Measurements from ENCODE around the gene CALR3.
"Not testable (repeated sequence)": the region's sequence is repeated elsewhere in the genome, so short reads cannot be mapped to it uniquely, and the experiment has no call there.

CALR3 gene, protein sequence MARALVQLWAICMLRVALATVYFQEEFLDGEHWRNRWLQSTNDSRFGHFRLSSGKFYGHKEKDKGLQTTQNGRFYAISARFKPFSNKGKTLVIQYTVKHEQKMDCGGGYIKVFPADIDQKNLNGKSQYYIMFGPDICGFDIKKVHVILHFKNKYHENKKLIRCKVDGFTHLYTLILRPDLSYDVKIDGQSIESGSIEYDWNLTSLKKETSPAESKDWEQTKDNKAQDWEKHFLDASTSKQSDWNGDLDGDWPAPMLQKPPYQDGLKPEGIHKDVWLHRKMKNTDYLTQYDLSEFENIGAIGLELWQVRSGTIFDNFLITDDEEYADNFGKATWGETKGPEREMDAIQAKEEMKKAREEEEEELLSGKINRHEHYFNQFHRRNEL

DNA sequence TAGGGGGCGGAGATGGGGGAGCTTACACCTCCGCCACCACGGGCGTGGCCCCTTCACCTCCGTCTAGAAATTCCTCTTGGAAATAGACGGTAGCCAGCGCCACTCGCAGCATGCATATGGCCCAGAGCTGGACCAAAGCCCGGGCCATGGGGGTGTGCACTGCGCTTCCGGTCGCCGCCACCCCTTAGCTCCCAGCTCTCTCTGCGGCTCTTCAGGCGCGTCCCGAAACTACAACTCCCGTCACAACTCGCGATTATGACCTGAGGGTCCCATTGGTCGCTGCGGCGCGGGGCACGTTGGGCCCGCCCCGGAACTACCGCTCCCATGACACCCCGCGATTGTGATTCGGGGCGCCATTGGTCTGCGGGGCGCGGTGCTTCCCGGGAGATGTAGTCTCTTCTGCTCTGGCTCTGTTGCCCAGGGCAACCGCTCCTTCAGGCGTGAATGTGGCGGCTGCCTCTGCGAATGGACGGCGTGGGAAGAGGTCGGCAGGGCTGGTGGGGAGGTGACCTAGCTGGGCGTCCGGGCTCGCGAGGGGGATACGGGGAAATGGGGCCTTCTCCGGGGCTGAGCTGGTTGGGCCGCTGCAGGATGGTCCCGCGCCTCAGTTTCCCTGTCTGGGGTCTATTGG, at the start of gene CALR3, which contains the start of gene C19orf44:
CALR3 (minus strand) TSS at position 186 of the 631 bp plus-strand sequence; CDS start at position 148, 38 bp downstream.
C19orf44 (plus strand) TSS at position 413 of the 631 bp plus-strand sequence. CDS start 4,399 bp downstream, outside the sequence.
- Histone ChIP-seq H3K4me1 (ENCODE audit: insufficient read depth, low read length) (0 out of 2 replicates have a peak, but pooled peaks cover 4% of the 10 kb centered on the region), H3K36me3 (ENCODE audit: insufficient read depth, low read depth, low read length) (0 out of 2 replicates have a peak, but pooled peaks cover 2% of the 10 kb centered on the region), H3K27ac (ENCODE audit: low read length) (peak within 1 kb of the TSS; percentile 93), H3K4me3 (ENCODE audit: low read length) (peak within 1 kb of the TSS; percentile 97), H3K27me3 (ENCODE audit: insufficient read depth, low read length) (no peaks in the 10 kb centered on the region), H3K9ac (ENCODE audit: low read depth, low read length) (peak within 1 kb of the TSS; percentile 95), H3K9me3 (ENCODE audit: insufficient read depth, low read depth, low read length) (no peaks in the 10 kb centered on the region)

DNA sequence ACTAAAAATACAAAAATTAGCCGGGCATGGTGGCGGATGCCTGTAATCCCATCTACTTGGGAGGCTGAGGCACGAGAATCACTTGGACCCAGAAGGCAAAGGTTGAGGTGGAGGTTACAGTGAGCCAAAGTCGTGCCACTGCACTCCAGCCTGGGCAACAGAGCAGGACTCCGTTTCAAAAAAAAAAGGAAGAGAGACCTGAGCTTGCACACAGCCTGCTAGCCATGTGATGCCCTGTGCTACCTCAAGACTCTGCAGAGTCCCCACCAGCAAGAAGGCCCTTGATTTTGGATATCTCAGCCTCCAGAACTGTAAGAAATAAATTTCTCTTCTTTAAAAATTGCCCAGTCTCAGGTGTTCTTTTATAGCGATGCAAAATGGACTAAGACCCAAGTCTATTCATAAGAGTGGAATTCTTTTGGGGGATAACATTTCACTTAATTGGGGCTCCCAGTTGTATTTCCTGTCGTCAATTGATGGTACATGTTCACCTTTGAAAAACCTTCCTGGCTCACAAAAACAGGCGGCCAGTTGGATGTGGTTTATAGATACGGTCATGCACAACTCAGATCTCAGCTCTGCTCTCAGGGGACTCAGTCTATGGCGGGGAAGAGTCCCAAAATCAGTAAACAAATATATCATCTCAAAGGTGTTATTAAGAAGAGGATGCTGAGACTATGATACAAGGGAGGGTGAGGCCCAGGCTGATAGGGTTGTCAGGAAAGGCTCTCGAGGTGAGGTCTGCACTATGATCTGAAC, 48.7 kb upstream of the CALR3 start:
- no peak overlapping the region for H3K9ac ChIP-seq (ENCODE audit: low read depth, low read length)
- no peak overlapping the region for H3K4me3 ChIP-seq (ENCODE audit: low read length)
- H3K27ac ChIP-seq (ENCODE audit: low read length) = no peak overlapping the region
- H3K36me3 ChIP-seq (ENCODE audit: insufficient read depth, low read depth, low read length) = peaks cover 17% of the 10 kb centered on the region
- no peaks in the 10 kb centered on the region for H3K9me3 ChIP-seq (ENCODE audit: insufficient read depth, low read depth, low read length)
- no peaks in the 10 kb centered on the region for H3K27me3 ChIP-seq (ENCODE audit: insufficient read depth, low read length)
- H3K4me1 ChIP-seq (ENCODE audit: insufficient read depth, low read length) = peaks cover 6% of the 10 kb centered on the region

DNA sequence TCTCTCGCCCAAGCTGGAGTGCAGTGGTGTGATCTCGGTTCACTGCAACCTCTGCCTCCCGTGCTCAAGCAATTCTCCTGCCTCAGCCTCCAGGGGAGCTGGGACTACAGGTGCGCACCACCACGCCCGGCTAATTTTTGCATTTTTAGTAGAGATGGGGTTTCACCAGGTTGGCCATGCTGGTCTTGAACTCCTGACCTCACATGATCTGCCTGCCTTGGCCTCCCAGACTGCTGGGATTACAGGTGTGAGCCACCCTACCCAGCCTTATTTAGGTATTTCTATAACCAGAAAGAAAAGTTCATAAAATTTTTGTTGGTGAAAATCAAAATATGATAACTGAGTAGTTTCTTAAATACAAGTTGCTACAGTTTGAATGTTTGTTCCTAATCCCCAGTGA, 47.8 kb upstream of the CALR3 start:
- Histone ChIP-seq H3K9ac (ENCODE audit: low read depth, low read length) (peak overlapping the region; percentile 92; the same call in 1 of the 2 replicates), H3K4me3 (ENCODE audit: low read length) (peak overlapping the region; percentile 85; the same call in 1 of the 2 replicates), H3K36me3 (ENCODE audit: insufficient read depth, low read depth, low read length) (peaks cover 23% of the 10 kb centered on the region)
- not testable (repeated sequence) for H3K27me3 ChIP-seq (ENCODE audit: insufficient read depth, low read length); H3K9me3 ChIP-seq (ENCODE audit: insufficient read depth, low read depth, low read length); H3K4me1 ChIP-seq (ENCODE audit: insufficient read depth, low read length); H3K27ac ChIP-seq (ENCODE audit: low read length)

DNA sequence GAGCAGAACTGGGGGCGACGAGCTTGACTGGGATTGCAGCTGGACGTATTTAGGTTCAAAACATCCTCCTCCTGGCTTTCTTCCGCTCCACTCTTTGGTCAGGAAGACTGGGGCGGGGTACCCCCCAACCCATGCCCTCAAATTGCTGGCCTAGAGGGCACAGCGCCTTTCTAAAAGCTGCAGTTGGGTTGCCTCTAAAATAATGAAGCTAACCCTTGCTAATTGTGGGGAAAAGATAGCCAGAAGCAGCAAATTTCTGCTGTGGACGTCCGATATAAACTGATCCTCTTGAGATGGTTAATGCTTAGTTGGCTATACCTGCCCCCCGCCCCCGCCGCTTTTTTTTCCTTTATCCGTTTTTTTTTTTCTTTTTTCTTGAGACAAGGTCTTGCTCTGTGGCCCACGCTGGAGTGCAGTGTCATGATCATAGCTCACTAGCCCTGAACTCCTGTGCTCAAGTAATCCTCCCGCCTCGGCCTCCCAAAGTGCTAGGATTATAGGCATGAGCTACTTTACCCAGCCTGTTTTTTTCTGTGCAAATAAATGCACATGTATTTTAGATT, 47.0 kb upstream of the CALR3 start:
- Histone ChIP-seq H3K27ac (ENCODE audit: low read length) (peak overlapping the region; percentile 62), H3K4me3 (ENCODE audit: low read length) (peak overlapping the region; percentile 85), H3K9ac (ENCODE audit: low read depth, low read length) (peak overlapping the region; percentile 92), H3K9me3 (ENCODE audit: insufficient read depth, low read depth, low read length) (no peaks in the 10 kb centered on the region), H3K36me3 (ENCODE audit: insufficient read depth, low read depth, low read length) (peaks cover 28% of the 10 kb centered on the region), H3K27me3 (ENCODE audit: insufficient read depth, low read length) (no peaks in the 10 kb centered on the region), H3K4me1 (ENCODE audit: insufficient read depth, low read length) (peaks cover 6% of the 10 kb centered on the region)

DNA sequence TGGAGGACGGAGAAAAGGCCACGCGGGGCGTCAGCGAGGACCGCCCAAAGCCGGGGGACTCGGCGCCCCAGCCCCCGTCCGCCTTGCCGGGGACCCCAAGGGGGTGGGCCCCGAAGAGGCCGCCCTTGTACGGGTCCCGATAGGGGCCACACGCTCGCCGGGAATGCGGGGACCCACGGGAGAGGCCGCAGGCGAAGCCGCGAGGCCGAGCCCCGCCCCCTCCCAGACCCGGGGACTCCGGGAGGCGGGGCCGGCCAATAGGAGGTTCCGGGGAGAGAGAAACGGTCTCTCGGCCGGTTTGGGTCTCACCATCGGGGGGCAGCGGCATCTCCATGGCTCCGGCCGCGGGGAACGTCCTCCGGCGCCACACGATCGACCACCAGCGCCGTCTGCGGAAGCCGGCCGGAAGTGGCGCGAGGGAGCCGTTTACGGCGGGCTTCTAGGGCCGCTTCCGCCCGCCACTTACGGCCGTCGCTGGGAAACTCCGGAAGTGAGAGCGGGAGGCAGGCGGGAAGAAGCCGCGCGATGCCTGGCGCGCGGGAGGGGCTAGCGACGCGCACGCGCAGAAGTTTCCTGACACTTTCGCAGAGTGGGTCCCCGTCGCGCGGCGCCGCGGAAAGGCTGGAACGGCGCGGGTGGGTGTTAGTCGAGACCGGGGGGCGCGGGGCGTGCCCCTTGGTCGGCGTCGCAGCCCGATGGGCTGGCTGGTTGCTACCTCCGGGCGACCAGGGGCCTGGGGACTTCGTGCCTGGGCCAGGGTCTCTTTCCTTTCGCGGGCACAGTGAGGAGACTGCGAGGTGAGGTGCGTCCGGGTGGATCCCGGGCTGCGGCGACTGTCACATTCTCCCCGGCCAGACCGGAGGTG, 46.3 kb upstream of the CALR3 start, which contains the start of gene CHERP:
CHERP (minus strand) TSS at position 393 of the 865 bp plus-strand sequence; CDS start at position 334, 59 bp downstream.
- H3K36me3 ChIP-seq (ENCODE audit: insufficient read depth, low read depth, low read length) = peaks cover 35% of the 10 kb centered on the region
- peak within 1 kb of the TSS; percentile 85 for H3K4me3 ChIP-seq (ENCODE audit: low read length)
- H3K9ac ChIP-seq (ENCODE audit: low read depth, low read length) = peak within 1 kb of the TSS; percentile 92
- peak within 1 kb of the TSS; percentile 62 for H3K27ac ChIP-seq (ENCODE audit: low read length)
- H3K4me1 ChIP-seq (ENCODE audit: insufficient read depth, low read length) = peaks cover 6% of the 10 kb centered on the region
- H3K9me3 ChIP-seq (ENCODE audit: insufficient read depth, low read depth, low read length) = no peaks in the 10 kb centered on the region
- no peaks in the 10 kb centered on the region for H3K27me3 ChIP-seq (ENCODE audit: insufficient read depth, low read length)

DNA sequence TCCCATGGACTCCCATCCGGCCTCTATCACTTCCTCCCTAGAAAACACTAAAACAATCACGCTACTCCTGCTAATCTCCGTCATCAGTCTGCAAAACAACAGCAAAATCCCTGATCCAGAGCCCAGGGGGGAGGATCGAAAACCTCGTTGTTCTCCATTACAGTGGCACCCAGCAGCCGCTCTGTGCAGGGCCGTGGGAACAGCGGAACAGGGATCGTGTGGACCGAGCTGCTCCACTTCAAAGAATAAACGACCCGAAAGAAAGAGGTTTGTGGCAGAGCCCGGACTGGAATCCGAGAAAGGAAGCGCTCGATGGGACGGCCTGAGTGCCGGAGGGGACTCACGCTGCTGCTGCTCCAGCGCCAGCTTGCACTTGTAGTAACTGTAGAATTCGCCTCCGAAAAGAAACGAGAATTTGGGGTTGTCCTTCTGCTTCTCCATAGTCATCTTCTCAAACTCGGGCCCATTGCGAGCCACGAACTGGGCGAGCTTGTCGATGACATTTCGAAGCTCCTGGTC, 45.6 kb upstream of the CALR3 start:
- no peaks in the 10 kb centered on the region for H3K27me3 ChIP-seq (ENCODE audit: insufficient read depth, low read length)
- H3K9me3 ChIP-seq (ENCODE audit: insufficient read depth, low read depth, low read length) = no peaks in the 10 kb centered on the region
- peak overlapping the region; percentile 92 for H3K9ac ChIP-seq (ENCODE audit: low read depth, low read length)
- H3K27ac ChIP-seq (ENCODE audit: low read length) = no peak overlapping the region
- H3K36me3 ChIP-seq (ENCODE audit: insufficient read depth, low read depth, low read length) = peaks cover 42% of the 10 kb centered on the region
- peak overlapping the region; percentile 85 for H3K4me3 ChIP-seq (ENCODE audit: low read length)
- H3K4me1 ChIP-seq (ENCODE audit: insufficient read depth, low read length) = peaks cover 6% of the 10 kb centered on the region

DNA sequence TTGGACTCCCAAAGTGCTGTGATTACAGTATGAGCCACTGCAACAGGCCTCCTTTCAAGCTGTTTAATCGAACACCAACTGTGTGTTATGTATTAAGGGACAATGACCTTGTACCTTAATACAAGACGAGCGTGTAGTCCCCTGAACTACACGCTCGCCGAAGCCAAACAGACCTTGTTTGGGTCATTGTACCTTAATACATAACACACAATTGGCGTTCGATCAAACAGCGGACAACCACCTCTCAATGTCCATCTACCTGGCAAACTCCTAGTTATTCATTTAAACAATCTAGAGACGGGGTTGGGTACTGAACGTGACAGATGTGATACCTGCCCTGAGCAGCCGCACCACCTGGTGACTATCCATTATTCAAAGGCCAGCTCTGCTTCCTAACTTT, 45.0 kb upstream of the CALR3 start:
- no peak overlapping the region for H3K27ac ChIP-seq (ENCODE audit: low read length)

DNA sequence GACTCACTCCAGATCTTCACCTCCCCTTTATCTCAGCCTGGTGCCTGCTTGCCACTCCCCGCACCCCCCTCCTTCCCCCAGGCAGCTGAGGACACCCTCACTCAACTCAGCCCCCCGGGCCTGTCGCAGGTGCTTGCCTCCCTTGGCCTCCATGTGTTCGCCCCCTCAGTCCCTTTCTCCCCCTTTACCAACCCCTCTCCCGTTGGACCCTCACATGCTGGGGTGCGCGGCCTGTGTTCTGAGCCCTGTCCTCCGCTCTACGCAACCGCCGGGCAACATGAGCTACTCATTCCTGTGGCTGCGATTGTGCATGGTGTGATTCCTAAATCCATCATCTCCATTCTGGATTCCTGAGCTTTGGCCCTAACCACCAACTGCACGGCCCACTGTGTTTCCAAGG, 41.1 kb upstream of the CALR3 start:
- Histone ChIP-seq H3K36me3 (ENCODE audit: insufficient read depth, low read depth, low read length) (peaks cover 86% of the 10 kb centered on the region), H3K27me3 (ENCODE audit: insufficient read depth, low read length) (no peaks in the 10 kb centered on the region), H3K9me3 (ENCODE audit: insufficient read depth, low read depth, low read length) (no peaks in the 10 kb centered on the region), H3K9ac (ENCODE audit: low read depth, low read length) (no peak overlapping the region), H3K27ac (ENCODE audit: low read length) (no peak overlapping the region), H3K4me1 (ENCODE audit: insufficient read depth, low read length) (peaks cover 6% of the 10 kb centered on the region), H3K4me3 (ENCODE audit: low read length) (no peak overlapping the region)

More for the DNA sequence above, 45.0 kb upstream of the CALR3 start:
- H3K9ac ChIP-seq (ENCODE audit: low read depth, low read length) = peak overlapping the region; percentile 92
- H3K4me3 ChIP-seq (ENCODE audit: low read length) = peak overlapping the region; percentile 85
- H3K4me1 ChIP-seq (ENCODE audit: insufficient read depth, low read length) = peaks cover 6% of the 10 kb centered on the region
- H3K27me3 ChIP-seq (ENCODE audit: insufficient read depth, low read length) = no peaks in the 10 kb centered on the region
- no peaks in the 10 kb centered on the region for H3K9me3 ChIP-seq (ENCODE audit: insufficient read depth, low read depth, low read length)
- H3K36me3 ChIP-seq (ENCODE audit: insufficient read depth, low read depth, low read length) = peaks cover 48% of the 10 kb centered on the region

DNA sequence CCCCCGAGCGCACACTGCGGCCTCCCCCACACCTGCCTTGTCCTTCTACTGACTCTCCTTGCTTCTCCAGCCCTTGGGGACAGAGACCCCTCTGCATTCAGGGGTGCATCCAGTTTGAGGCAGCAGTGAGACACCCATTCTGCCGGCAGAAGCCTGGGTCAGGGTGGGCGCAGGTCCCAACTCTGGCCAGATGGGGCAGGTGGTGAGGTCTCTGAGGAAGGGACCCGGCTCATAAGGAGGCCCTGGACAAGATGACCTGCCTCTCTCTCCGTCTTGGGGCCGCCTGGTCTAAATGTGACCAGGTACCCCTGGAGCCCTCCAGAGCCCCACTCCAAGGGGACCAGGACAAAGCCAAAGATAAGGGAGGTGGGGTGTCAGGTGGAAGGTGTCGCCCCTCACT, 40.2 kb upstream of the CALR3 start:
- no peak overlapping the region for H3K9ac ChIP-seq (ENCODE audit: low read depth, low read length)
- H3K36me3 ChIP-seq (ENCODE audit: insufficient read depth, low read depth, low read length) = peaks cover 94% of the 10 kb centered on the region
- no peaks in the 10 kb centered on the region for H3K27me3 ChIP-seq (ENCODE audit: insufficient read depth, low read length)
- no peak overlapping the region for H3K4me3 ChIP-seq (ENCODE audit: low read length)
- H3K9me3 ChIP-seq (ENCODE audit: insufficient read depth, low read depth, low read length) = no peaks in the 10 kb centered on the region
- no peak overlapping the region for H3K27ac ChIP-seq (ENCODE audit: low read length)
- H3K4me1 ChIP-seq (ENCODE audit: insufficient read depth, low read length) = peaks cover 3% of the 10 kb centered on the region

DNA sequence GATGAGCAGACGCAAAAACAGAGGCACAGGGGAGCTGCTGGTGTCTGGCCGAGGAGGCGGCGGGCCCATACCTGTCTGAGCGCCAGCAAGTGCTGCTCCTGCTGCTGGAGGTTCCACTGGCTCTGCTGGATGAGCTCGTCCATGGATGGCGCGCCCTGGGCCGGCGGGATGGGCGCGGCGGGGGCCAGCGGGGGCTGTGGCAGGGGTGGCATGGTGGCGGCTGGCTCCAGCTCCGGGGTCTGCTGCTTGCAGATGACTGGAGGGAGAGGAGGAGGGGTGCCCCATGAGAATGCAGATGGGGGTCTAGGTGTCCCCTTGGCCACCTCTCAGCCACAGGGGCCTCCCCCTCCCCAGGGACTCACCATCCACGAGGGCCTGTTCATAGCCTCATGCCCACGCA, 39.4 kb upstream of the CALR3 start:
- peaks cover 94% of the 10 kb centered on the region for H3K36me3 ChIP-seq (ENCODE audit: insufficient read depth, low read depth, low read length)
- H3K27ac ChIP-seq (ENCODE audit: low read length) = no peak overlapping the region
- no peaks in the 10 kb centered on the region for H3K27me3 ChIP-seq (ENCODE audit: insufficient read depth, low read length)
- no peaks in the 10 kb centered on the region for H3K4me1 ChIP-seq (ENCODE audit: insufficient read depth, low read length)
- H3K9me3 ChIP-seq (ENCODE audit: insufficient read depth, low read depth, low read length) = no peaks in the 10 kb centered on the region
- H3K9ac ChIP-seq (ENCODE audit: low read depth, low read length) = no peak overlapping the region
- no peak overlapping the region for H3K4me3 ChIP-seq (ENCODE audit: low read length)
